Ovary (tissue), 9 donors: Measurements from ENCODE around the gene ATG2B. TPM values are rescaled to one million over a fixed set of nuclear protein-coding genes. Genes with fewer than 3 reads are reported as not detected.

Experiments used
- DNase-seq, 5 donors: peaks; one replicate each; pipeline ENCODE4 v3.0.0-alpha.2; 2019 to 2020
- H3K27ac ChIP-seq, 2 donors: fragments of 200-600 bp; one replicate each; pipeline versions ENCODE4 v1.5.1 to v1.8.0; 2019 to 2022
- H3K27me3 ChIP-seq: fragments of 200-600 bp; one replicate; pipeline ENCODE4 v1.8.0; 2022
- H3K36me3 ChIP-seq: fragments of 200-600 bp; sonication (generic); one replicate; pipeline ENCODE4 v1.5.1; 2019
- H3K4me1 ChIP-seq: one replicate; pipeline ENCODE4 v1.8.1; 2013; ENCODE audit warnings: mild to moderate bottlenecking, moderate library complexity; ENCODE audit not compliant: insufficient read depth
- H3K4me3 ChIP-seq: fragments of 200-600 bp; sonication (generic); one replicate; pipeline ENCODE4 v1.5.1; 2017
- H3K9me3 ChIP-seq, 2 donors: fragments of 200-600 bp in 1 of 2; sonication (generic) in 1 of 2; one replicate each; pipeline versions ENCODE4 v1.5.1 to v1.8.1; 2013 to 2019; ENCODE audit warnings: mild to moderate bottlenecking in 1 of 2, moderate library complexity in 1 of 2
- CTCF ChIP-seq, 3 donors: fragments of 450-650 bp in 2 of 3; fragments of 200-600 bp in 1 of 3; IDR thresholded peaks; one replicate each; pipeline versions ENCODE4 v1.5.1 to v1.8.0; 2016 to 2022; ENCODE audit warnings: antibody characterized with exemption in 3 of 3, mild to moderate bottlenecking in 1 of 3
- EP300 ChIP-seq: sonication (generic); formaldehyde crosslinking; IDR thresholded peaks from one replicate; pipeline ENCODE4 v1.6.1; 2017; ENCODE audit warnings: antibody characterized with exemption
- POLR2A ChIP-seq: fragments of 450-650 bp; IDR thresholded peaks from one replicate; pipeline ENCODE4 v1.6.1; 2017; ENCODE audit warnings: antibody characterized with exemption, mild to moderate bottlenecking, moderate library complexity
- WGBS, 3 donors: extraction: QIAGEN DNeasy Blood & Tissue Kit in 1 of 3; methylation state at CpG; one replicate each; pipeline versions ENCODE4 v1.1.5 to v1.1.7; 2013 to 2017; 5-methylcytosine and 5-hydroxymethylcytosine counted together
- intact Hi-C, 4 donors: fragments of 100-400 bp; cut with DNase I; formaldehyde crosslinking; loops; one replicate each; pipeline versions ENCODE4 v1.11.0 to v1.15.1; 2022 to 2023
- polyA plus RNA-seq, 2 donors: library from polyadenylated mRNA; stranded (reverse); fragments of 200-250 nt in 1 of 2; fragments of 350-450 nt in 1 of 2; fragmentation: Illumina TruSeq in 1 of 2; extraction: RNeasy Lipid Tissue Mini Kit (QIAGEN cat#74804) in 1 of 2; gene quantifications; one replicate each; pipeline ENCODE4 v1.2.3, GENCODE V29; 2013 to 2014
- total RNA-seq, 7 donors: library from RNA; depleted of rRNA in 2 of 7; stranded (reverse); fragments of >200 nt in 2 of 7; fragmentation: NEBNext Ultra II Directional in 3 of 7; extraction: Animal tissue kit (Norgen Biotek cat#: 25700) in 3 of 7; gene quantifications; one replicate each; pipeline versions ENCODE4 v1.1.0 to v1.2.4, GENCODE V29; 2016 to 2023
- donor health status: DM: no; HTN: no; CAD: no; lungs with moderate emphysema.
- donor health status: DM: no; HTN: no; CAD: no.
- donor health status: Bipolar disorder and iron deficiency.
- donor health status: DM: yes; HTN: yes; CAD: no.
- donor health status: DM: no; HTN: no; CAD: no.
- donor health status: DM: yes; HTN: yes; CAD: no.

ATG2B gene
- total and polyA plus RNA-seq, 9 donors, result 5.3 to 33.1 (median 22.6) TPM

GRCh38 chr14:96286251-96286650 lies 76.9 kb downstream of the ATG2B start:
- no peak overlapping the region for H3K27ac ChIP-seq
- no peak for DNase-seq
- no peaks in the 10 kb centered on the region for H3K4me1 ChIP-seq
- H3K27me3 ChIP-seq, result no peaks in the 10 kb centered on the region
- H3K4me3 ChIP-seq, result no peak overlapping the region
- intact Hi-C loops, result no loop called here
- 71 to 86% (median 73%) methylated on average over 1 of the region's 1 CpG for WGBS, 3 donors
- TF ChIP-seq CTCF (IDR thresholded peaks at IDR 0.05), result no peak
- no peak for TF ChIP-seq EP300
- TF ChIP-seq POLR2A, result no peak
- no peaks in the 10 kb centered on the region for H3K9me3 ChIP-seq
- H3K36me3 ChIP-seq, result no peaks in the 10 kb centered on the region

GRCh38 chr14:96285667-96286066 lies 77.5 kb downstream of the ATG2B start:
- intact Hi-C loops, result no loop called here
- no peaks in the 10 kb centered on the region for H3K36me3 ChIP-seq
- H3K27ac ChIP-seq, result no peak overlapping the region
- WGBS, 3 donors, result 46 to 57% (median 53%) methylated on average over 17 of the region's 17 CpGs
- H3K4me1 ChIP-seq, result no peaks in the 10 kb centered on the region
- no peak overlapping the region for H3K4me3 ChIP-seq
- DNase-seq, result no peak
- no peaks in the 10 kb centered on the region for H3K27me3 ChIP-seq
- no peak for TF ChIP-seq CTCF (IDR thresholded peaks at IDR 0.05)
- TF ChIP-seq EP300, result no peak
- TF ChIP-seq POLR2A, result no peak
- H3K9me3 ChIP-seq, result no peaks in the 10 kb centered on the region

GRCh38 chr14:96284430-96284829 lies 78.7 kb downstream of the ATG2B start:
- Histone ChIP-seq H3K27me3 (no peaks in the 10 kb centered on the region), H3K36me3 (no peaks in the 10 kb centered on the region), H3K27ac (no peak overlapping the region), H3K4me3 (no peak overlapping the region), H3K4me1 (no peaks in the 10 kb centered on the region), H3K9me3 (no peaks in the 10 kb centered on the region)
- 71 to 81% (median 73%) methylated on average over 1 of the region's 1 CpG for WGBS, 3 donors
- DNase-seq, result no peak
- intact Hi-C loops, result no loop called here
- TF ChIP-seq CTCF (IDR thresholded peaks at IDR 0.05), result no peak
- no peak for TF ChIP-seq POLR2A
- no peak for TF ChIP-seq EP300

- WGBS, 3 donors, result 88 to 93% (median 91%) methylated on average over 9 of the region's 9 CpGs
- DNase-seq, result no peak
- no peak for TF ChIP-seq EP300
- TF ChIP-seq POLR2A, result no peak
- TF ChIP-seq CTCF (IDR thresholded peaks at IDR 0.05), result no peak
- H3K4me1 ChIP-seq, result no peaks in the 10 kb centered on the region
- no peaks in the 10 kb centered on the region for H3K27me3 ChIP-seq
- intact Hi-C loops, result no loop called here
- H3K4me3 ChIP-seq, result no peak overlapping the region
- no peak overlapping the region for H3K27ac ChIP-seq
- H3K36me3 ChIP-seq, result no peaks in the 10 kb centered on the region
- H3K9me3 ChIP-seq, result no peaks in the 10 kb centered on the region
Observed at GRCh38 chr14:96284008-96284407, 79.1 kb downstream of the ATG2B start.

- H3K4me1 ChIP-seq, result no peaks in the 10 kb centered on the region
- intact Hi-C loops, result no loop called here
- no peak for DNase-seq
- H3K27me3 ChIP-seq, result no peaks in the 10 kb centered on the region
- 21 to 33% (median 21%) methylated on average over 4 of the region's 4 CpGs for WGBS, 3 donors
- no peak overlapping the region for H3K27ac ChIP-seq
- no peak for TF ChIP-seq EP300
- no peak for TF ChIP-seq POLR2A
- no peak for TF ChIP-seq CTCF (IDR thresholded peaks at IDR 0.05)
- no peaks in the 10 kb centered on the region for H3K36me3 ChIP-seq
- H3K9me3 ChIP-seq, result no peaks in the 10 kb centered on the region
- H3K4me3 ChIP-seq, result no peak overlapping the region
Observed at GRCh38 chr14:96281486-96281885, 81.7 kb downstream of the ATG2B start.
